ENCODE measurements around the gene SMO. TPM values are rescaled to one million over a fixed set of nuclear protein-coding genes. Genes with fewer than 3 reads are reported as not detected.
"Not testable (repeated sequence)": the region's sequence is repeated elsewhere in the genome, so short reads cannot be mapped to it uniquely, and the experiment has no call there.

SMO gene
- total RNA-seq, 1 donor from 2014 or later: 22.1 TPM

DNA sequence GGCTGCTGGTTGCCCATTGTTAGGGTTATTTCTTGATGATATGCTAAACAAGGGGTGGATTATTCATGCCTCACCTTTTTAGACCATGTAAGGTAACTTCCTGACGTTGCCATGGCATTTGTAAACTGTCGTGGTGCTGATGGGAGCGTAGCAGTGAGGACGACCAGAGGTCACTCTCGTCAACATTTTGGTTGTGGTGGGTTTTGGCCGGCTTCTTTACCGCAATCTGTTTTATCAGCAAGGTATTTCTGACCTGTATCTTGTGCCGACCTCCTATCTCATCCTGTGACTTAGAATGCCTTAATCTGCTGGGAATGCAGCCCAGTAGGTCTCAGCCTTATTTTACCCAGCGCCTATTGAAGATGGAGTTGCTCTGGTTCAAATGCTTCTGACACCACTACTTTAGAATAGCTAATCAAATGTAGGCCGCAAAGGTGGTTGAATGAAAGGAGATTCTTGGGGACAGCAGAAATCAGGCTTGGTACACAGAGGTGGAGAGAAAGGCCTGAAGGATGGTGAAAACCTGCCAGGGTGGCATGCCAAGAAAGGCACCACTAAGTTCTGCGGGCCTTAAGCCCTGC lies 17.9 kb upstream of the SMO start:
- no peaks in the 10 kb centered on the region for H3K36me3 ChIP-seq
- intact Hi-C loops (cut with DNase I): no loop called here
- H3K4me1 ChIP-seq: peaks cover 17% of the 10 kb centered on the region
- H3K27ac ChIP-seq: no peak overlapping the region
- no peak overlapping the region for H3K4me3 ChIP-seq
- TF ChIP-seq POLR2AphosphoS5 (IDR thresholded peaks at IDR 0.05; ENCODE audit: insufficient read depth in 1 of 2, low read depth in 1 of 2) (no peak), POLR2A (IDR thresholded peaks at IDR 0.05) (no peak)
- TF ChIP-seq, protein P1, sequence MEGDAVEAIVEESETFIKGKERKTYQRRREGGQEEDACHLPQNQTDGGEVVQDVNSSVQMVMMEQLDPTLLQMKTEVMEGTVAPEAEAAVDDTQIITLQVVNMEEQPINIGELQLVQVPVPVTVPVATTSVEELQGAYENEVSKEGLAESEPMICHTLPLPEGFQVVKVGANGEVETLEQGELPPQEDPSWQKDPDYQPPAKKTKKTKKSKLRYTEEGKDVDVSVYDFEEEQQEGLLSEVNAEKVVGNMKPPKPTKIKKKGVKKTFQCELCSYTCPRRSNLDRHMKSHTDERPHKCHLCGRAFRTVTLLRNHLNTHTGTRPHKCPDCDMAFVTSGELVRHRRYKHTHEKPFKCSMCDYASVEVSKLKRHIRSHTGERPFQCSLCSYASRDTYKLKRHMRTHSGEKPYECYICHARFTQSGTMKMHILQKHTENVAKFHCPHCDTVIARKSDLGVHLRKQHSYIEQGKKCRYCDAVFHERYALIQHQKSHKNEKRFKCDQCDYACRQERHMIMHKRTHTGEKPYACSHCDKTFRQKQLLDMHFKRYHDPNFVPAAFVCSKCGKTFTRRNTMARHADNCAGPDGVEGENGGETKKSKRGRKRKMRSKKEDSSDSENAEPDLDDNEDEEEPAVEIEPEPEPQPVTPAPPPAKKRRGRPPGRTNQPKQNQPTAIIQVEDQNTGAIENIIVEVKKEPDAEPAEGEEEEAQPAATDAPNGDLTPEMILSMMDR (IDR thresholded peaks at IDR 0.05): no peak
- H3K27me3 ChIP-seq: no peaks in the 10 kb centered on the region
- no peak for DNase-seq (ENCODE audit: extremely low spot score in 2 of 2)
- H3K9me3 ChIP-seq: no peaks in the 10 kb centered on the region

DNA sequence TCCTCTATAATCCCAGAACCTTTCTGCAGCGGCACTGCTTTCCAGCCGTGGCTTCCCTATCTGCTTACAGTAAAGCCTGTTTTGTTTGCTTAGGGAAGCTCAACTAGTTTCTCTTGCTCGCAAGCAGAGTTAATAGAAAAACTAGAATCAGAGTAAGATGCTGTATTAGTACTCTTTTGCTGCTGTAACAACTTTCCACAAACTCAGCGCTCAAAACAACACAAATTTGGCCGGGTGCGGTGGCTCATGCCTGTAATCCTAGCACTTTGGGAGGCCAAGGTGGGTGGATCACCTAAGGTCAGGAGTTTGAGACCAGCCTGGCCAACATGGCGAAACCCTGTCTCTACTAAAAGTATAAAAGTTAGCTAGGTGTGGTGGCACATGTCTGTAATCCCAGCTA lies 14.6 kb upstream of the SMO start:
- H3K36me3 ChIP-seq; intact Hi-C loops (cut with DNase I); H3K4me1 ChIP-seq; H3K27me3 ChIP-seq; H3K4me3 ChIP-seq; H3K27ac ChIP-seq; H3K9me3 ChIP-seq; DNase-seq (ENCODE audit: extremely low spot score in 2 of 2): not testable (repeated sequence)

- intact Hi-C loops (cut with DNase I): no loop called here
- no peaks in the 10 kb centered on the region for H3K27me3 ChIP-seq
- no peaks in the 10 kb centered on the region for H3K36me3 ChIP-seq
- H3K4me1 ChIP-seq: no peaks in the 10 kb centered on the region
- DNase-seq (ENCODE audit: extremely low spot score in 2 of 2): no peak
- H3K27ac ChIP-seq: no peak overlapping the region
- no peak overlapping the region for H3K4me3 ChIP-seq
- H3K9me3 ChIP-seq: no peaks in the 10 kb centered on the region
- no peak for TF ChIP-seq POLR2AphosphoS5 (IDR thresholded peaks at IDR 0.05; ENCODE audit: insufficient read depth in 1 of 2, low read depth in 1 of 2)
- TF ChIP-seq, protein P1 (IDR thresholded peaks at IDR 0.05): no peak
- TF ChIP-seq POLR2A (IDR thresholded peaks at IDR 0.05): no peak
These were observed 11.3 kb upstream of the SMO start for GRCh38 chr7:129176916-129177710.

DNA sequence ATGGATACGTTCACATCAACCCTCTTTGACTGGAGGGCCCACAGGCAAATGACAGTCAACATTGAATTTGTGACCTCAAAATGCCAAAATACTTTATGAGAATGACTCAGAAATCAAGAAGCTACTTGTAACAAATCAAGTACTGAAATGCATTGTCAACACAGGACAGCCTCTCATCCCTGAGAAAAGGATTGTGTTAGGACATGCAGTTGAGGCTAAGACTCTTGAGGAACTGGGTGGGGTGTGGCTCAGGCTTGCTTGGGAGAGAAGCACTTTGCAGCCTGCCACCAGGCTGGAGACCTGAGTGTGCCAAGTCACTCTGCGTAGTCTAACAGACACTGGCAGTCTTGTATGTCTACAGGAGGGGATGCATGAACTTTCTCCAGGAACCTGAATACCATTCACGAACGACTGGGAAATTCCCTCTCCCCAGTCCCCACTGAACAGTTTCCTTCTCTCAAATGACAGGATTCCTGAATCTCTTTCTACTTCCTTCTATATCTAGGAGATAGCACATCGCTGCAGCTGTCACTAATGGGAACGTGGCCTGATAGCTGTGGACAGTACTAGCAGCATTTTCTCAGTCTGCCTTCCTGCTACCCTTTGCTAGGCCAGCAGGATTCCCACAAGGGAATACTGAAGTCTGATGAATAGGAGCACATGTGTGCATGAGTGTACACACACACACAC lies 3.3 kb upstream of the SMO start:
- intact Hi-C loops (cut with DNase I): no loop called here
- peaks cover 22% of the 10 kb centered on the region for H3K4me1 ChIP-seq

GRCh38 chr7:129186749-129187260 lies 1.6 kb upstream of the SMO start:
- H3K4me1 ChIP-seq: peaks cover 35% of the 10 kb centered on the region
- intact Hi-C loops (cut with DNase I): no loop called here

More for the DNA sequence above, 3.3 kb upstream of the SMO start:
- Histone ChIP-seq H3K36me3 (no peaks in the 10 kb centered on the region), H3K4me3 (no peak overlapping the region), H3K9me3 (no peaks in the 10 kb centered on the region), H3K27ac (no peak overlapping the region), H3K27me3 (no peaks in the 10 kb centered on the region)
- DNase-seq (ENCODE audit: extremely low spot score in 2 of 2): no peak
- TF ChIP-seq POLR2A (IDR thresholded peaks at IDR 0.05) (no peak), POLR2AphosphoS5 (IDR thresholded peaks at IDR 0.05; ENCODE audit: insufficient read depth in 1 of 2, low read depth in 1 of 2) (peak in 1 of 2 donors; percentile 66)
- TF ChIP-seq, protein P1 (IDR thresholded peaks at IDR 0.05): no peak

More at GRCh38 chr7:129186749-129187260, 1.6 kb upstream of the SMO start:
- no peak for DNase-seq (ENCODE audit: extremely low spot score in 2 of 2)
- no peak overlapping the region for H3K27ac ChIP-seq
- H3K4me3 ChIP-seq: no peak overlapping the region
- TF ChIP-seq POLR2A (IDR thresholded peaks at IDR 0.05) (no peak), POLR2AphosphoS5 (IDR thresholded peaks at IDR 0.05; ENCODE audit: insufficient read depth in 1 of 2, low read depth in 1 of 2) (no peak)
- TF ChIP-seq, protein P1 (IDR thresholded peaks at IDR 0.05): no peak
- H3K27me3 ChIP-seq: no peaks in the 10 kb centered on the region
- H3K36me3 ChIP-seq: no peaks in the 10 kb centered on the region
- no peaks in the 10 kb centered on the region for H3K9me3 ChIP-seq

All from vagina (tissue), 2 donors.